Heart right ventricle (tissue), 16 donors: ENCODE data around the gene RBP3. TPM values are rescaled to one million over a fixed set of nuclear protein-coding genes. Genes with fewer than 3 reads are reported as not detected.

Source experiments
- ATAC-seq, 8 donors: fragments of 200-7000 bp; cut with Tn5 transposase; one replicate each; pipeline ENCODE4 v1.9.1; 2020; ENCODE audit warnings: mild to moderate bottlenecking in 8 of 8, moderate library complexity in 8 of 8, moderate number of reproducible peaks in 1 of 8
- DNase-seq, 2 donors: peaks; one replicate each; pipeline ENCODE4 v3.0.0-alpha.2; 2020
- H3K27ac ChIP-seq, 10 donors: fragments of 200-600 bp; sonication (generic) in 2 of 10; one replicate each; pipeline versions ENCODE4 v1.5.0 to v1.8.0; 2020 to 2022; ENCODE audit warnings: mild to moderate bottlenecking in 3 of 10
- H3K27me3 ChIP-seq, 7 donors: fragments of 200-600 bp; one replicate each; pipeline ENCODE4 v1.8.0; 2021 to 2022; ENCODE audit warnings: mild to moderate bottlenecking in 2 of 7
- H3K36me3 ChIP-seq, 9 donors: fragments of 200-600 bp; sonication (generic) in 1 of 9; one replicate each; pipeline versions ENCODE4 v1.5.0 to v1.8.0; 2020 to 2022; ENCODE audit warnings: mild to moderate bottlenecking in 2 of 9
- H3K4me1 ChIP-seq, 9 donors: fragments of 200-600 bp; sonication (generic) in 1 of 9; one replicate each; pipeline versions ENCODE4 v1.5.0 to v1.8.0; 2020 to 2022; ENCODE audit warnings: mild to moderate bottlenecking in 4 of 9
- H3K4me3 ChIP-seq, 10 donors: fragments of 200-600 bp; sonication (generic) in 2 of 10; one replicate each; pipeline versions ENCODE4 v1.5.0 to v1.8.0; 2020 to 2022; ENCODE audit warnings: mild to moderate bottlenecking in 7 of 10, moderate library complexity in 2 of 10
- H3K9me3 ChIP-seq, 11 donors: fragments of 200-600 bp in 10 of 11; sonication (generic) in 2 of 11; one replicate each; pipeline versions ENCODE4 v1.5.0 to v1.8.0; 2013 to 2022; ENCODE audit warnings: mild to moderate bottlenecking in 2 of 11, control low read depth in 1 of 11, moderate library complexity in 1 of 11
- CTCF ChIP-seq, 9 donors: fragments of 200-600 bp; sonication (generic) in 2 of 9; IDR thresholded peaks; one replicate each; pipeline versions ENCODE4 v1.5.0 to v1.8.0; 2021 to 2022; ENCODE audit warnings: antibody characterized with exemption in 9 of 9, mild to moderate bottlenecking in 5 of 9, moderate library complexity in 1 of 9
- WGBS, 2 donors: extraction: QIAGEN DNeasy Blood & Tissue Kit; methylation state at CpG; one replicate each; pipeline ENCODE4 v1.1.7; 2013; ENCODE audit warnings: inconsistent platforms in 1 of 2; 5-methylcytosine and 5-hydroxymethylcytosine counted together
- intact Hi-C, 10 donors: fragments of 100-400 bp; cut with DNase I; formaldehyde crosslinking; loops; one replicate each; pipeline versions ENCODE4 v1.11.1 to v1.14.2; 2022
- long read RNA-seq, 3 donors: library from polyadenylated mRNA; unstranded; transcript quantifications; one replicate each; pipeline ENCODE4 v2.0.0, GENCODE V29; 2020 to 2021
- polyA plus RNA-seq, 2 donors: library from polyadenylated mRNA; stranded (reverse); fragments of 200-250 nt; gene quantifications; one replicate each; pipeline ENCODE4 v1.2.3, GENCODE V29; 2013
- total RNA-seq, 10 donors: library from RNA; stranded (reverse); fragmentation: NEBNext Ultra II Directional in 3 of 10; extraction: Animal tissue kit (Norgen Biotek cat#: 25700) in 3 of 10; gene quantifications; one replicate each; pipeline versions ENCODE4 v1.2.1 to v1.2.4, GENCODE V29; 2021 to 2023
- donor health status: Arrhythmogenic right ventricular cardiomyopathy.
- donor health status: ischemic (EF 13 %, LVEDD 7.1; RV severe dilation, severe dysfunction).
- donor health status: healthy with polysubstance abuse.
- donor health status: DM: no; HTN: yes; CAD: no.
- donor health status: DM: no; HTN: no; CAD: no.
- donor health status: ischemic (EF 25% LVEDD 6.9; RV normal size, moderate dysfunction).
- donor health status: ischemic (EF 25% LVEDD 5.7; RV mildly dilated, moderate dysfunction).
- donor health status: healthy.
- donor health status: DM: yes; HTN: yes; CAD: no.
- donor health status: Ischemic cardiomyopathy.
- donor health status: ischemic (EF 35%, LVEDD 5.7; RV mildly dilated, moderate dysfunction).
- donor health status: nonischemic (EF 11% LVEDD 7.7; RV severe dilation, severe dysfunction).
- donor health status: DM: yes; HTN: yes; CAD: no.
- donor health status: PGD.
- donor health status: ischemic (EF 29% LVEDD 5.4; RV normal size, mild dysfunction).
- donor health status: nonischemic (EF 23%, LVEDD 6.1; RV moderate dilation, normal function).

The RBP3 gene
- total RNA-seq: not detected
- polyA plus RNA-seq: not detected
- long read RNA-seq, donor 1: 0 reads
- long read RNA-seq, donor 2: 0 reads
- long read RNA-seq, donor 3: 0 reads

GRCh38 chr10:47348138-47348651 is at the start of gene RBP3:
RBP3 (plus strand) TSS chr10:47348363; CDS start chr10:47348485, 122 bp downstream.
- TF ChIP-seq CTCF (IDR thresholded peaks at IDR 0.05): no peak
- Histone ChIP-seq H3K9me3 (no peaks in the 10 kb centered on the region), H3K4me1 (no peaks in the 10 kb centered on the region), H3K27ac (no peak within 1 kb of the TSS), H3K4me3 (no peak within 1 kb of the TSS), H3K36me3 (no peaks in the 10 kb centered on the region), H3K27me3 (peaks cover 0 to 3% (median 0%) of the 10 kb centered on the region in 7 donors)
- ATAC-seq (no peak), DNase-seq (no peak)
- 82 to 86% methylated on average over 5 of the region's 5 CpGs for WGBS, 2 donors
- intact Hi-C loops: no loop called here

- intact Hi-C loops: no loop called here
Observed at GRCh38 chr10:47298715-47299114, 49.4 kb upstream of the RBP3 start.

GRCh38 chr10:47299611-47300428 is 48.3 kb upstream of the RBP3 start, which contains the start of gene GDF10:
GDF10 (plus strand) TSS chr10:47300197; CDS start chr10:47300652, 455 bp downstream.
- Histone ChIP-seq H3K9me3 (no peaks in the 10 kb centered on the region), H3K27ac (peak within 1 kb of the TSS in 2 of 10 donors; percentile 14 to 34), H3K4me1 (peaks cover 0 to 10% (median 4%) of the 10 kb centered on the region in 9 donors), H3K36me3 (no peaks in the 10 kb centered on the region), H3K4me3 (peak within 1 kb of the TSS in 9 of 10 donors; percentile 35 to 56 (median 50)), H3K27me3 (peaks cover 8 to 87% (median 40%) of the 10 kb centered on the region in 7 donors)
- ATAC-seq: peak in 4 of 8 donors; percentile 20 to 33 (median 29)
- TF ChIP-seq CTCF (IDR thresholded peaks at IDR 0.05): no peak
- DNase-seq: no peak
- 5 to 11% methylated on average over 31 to 64 of the region's 64 CpGs for WGBS, 2 donors
- intact Hi-C loops: loop anchor here in 1 of 10 donors (10.0 kb wide), 1 partner anchor 1115 kb away; no protein-coding TSS in a partner anchor

More at GRCh38 chr10:47298715-47299114, 49.4 kb upstream of the RBP3 start:
- 71 to 86% methylated on average over 1 of the region's 1 CpG for WGBS, 2 donors
- H3K4me3 ChIP-seq: no peak overlapping the region
- H3K27ac ChIP-seq: peak overlapping the region in 1 of 10 donors; percentile 34
- H3K36me3 ChIP-seq: no peaks in the 10 kb centered on the region
- H3K9me3 ChIP-seq: no peaks in the 10 kb centered on the region
- peaks cover 8 to 84% (median 40%) of the 10 kb centered on the region in 7 donors for H3K27me3 ChIP-seq
- H3K4me1 ChIP-seq: peaks cover 0 to 10% (median 4%) of the 10 kb centered on the region in 9 donors
- ATAC-seq (peak in 3 of 8 donors; percentile 9 to 54 (median 33)), DNase-seq (no peak)
- no peak for TF ChIP-seq CTCF (IDR thresholded peaks at IDR 0.05)

GRCh38 chr10:47300429-47300931 is 47.7 kb upstream of the RBP3 start:
- no peaks in the 10 kb centered on the region for H3K36me3 ChIP-seq
- DNase-seq (no peak), ATAC-seq (peak in 4 of 8 donors; percentile 18 to 59 (median 43))
- no peaks in the 10 kb centered on the region for H3K9me3 ChIP-seq
- intact Hi-C loops: loop anchor here in 1 of 10 donors (10.0 kb wide), 1 partner anchor 1116 kb away; no protein-coding TSS in a partner anchor
- peaks cover 8 to 80% (median 40%) of the 10 kb centered on the region in 7 donors for H3K27me3 ChIP-seq
- peak overlapping the region in 1 of 10 donors; percentile 34 for H3K27ac ChIP-seq
- 2 to 3% methylated on average over 57 of the region's 57 CpGs for WGBS, 2 donors
- peaks cover 0 to 10% (median 4%) of the 10 kb centered on the region in 9 donors for H3K4me1 ChIP-seq
- peak in 4 of 9 donors; percentile 9 to 34 (median 24) for TF ChIP-seq CTCF (IDR thresholded peaks at IDR 0.05)
- peak overlapping the region in 9 of 10 donors; percentile 35 to 56 (median 50) for H3K4me3 ChIP-seq
